ENCODE measurements around the gene ETV3.
"Not testable (repeated sequence)": the region's sequence is repeated elsewhere in the genome, so short reads cannot be mapped to it uniquely, and the experiment has no call there.

Gene ETV3

DNA sequence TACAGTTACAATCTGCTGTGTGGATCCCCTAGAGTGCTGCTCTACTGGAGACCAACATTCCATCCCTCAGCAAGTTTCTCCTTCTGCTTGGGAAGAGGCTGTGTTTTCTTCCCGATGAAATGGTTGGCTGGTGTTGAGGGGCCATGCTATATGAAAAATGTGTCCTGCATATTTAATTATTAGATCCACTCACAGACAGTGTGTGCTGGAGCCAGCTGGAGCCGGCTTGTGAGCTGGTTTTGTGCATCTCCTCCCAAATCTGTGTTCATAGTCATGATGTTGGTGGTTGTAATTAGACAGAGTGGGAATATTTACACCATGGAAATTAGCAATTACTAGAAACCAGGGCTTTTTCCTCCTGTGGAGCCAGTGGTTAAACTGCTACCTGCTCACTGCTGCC is 34.4 kb upstream of the ETV3 start:
- H3K23ac ChIP-seq (ENCODE audit: low read depth, low read length, poor library complexity); H4K91ac ChIP-seq (ENCODE audit: low read depth, low read length, poor library complexity); H2AK5ac ChIP-seq (ENCODE audit: low read depth, low read length); H4K8ac ChIP-seq (ENCODE audit: low read depth, low read length); H3K4me2 ChIP-seq (ENCODE audit: insufficient read depth, low read length, poor library complexity, severe bottlenecking); H3K9ac ChIP-seq (ENCODE audit: low read depth, low read length, poor library complexity); H3K14ac ChIP-seq (ENCODE audit: low read length); H3K27ac ChIP-seq (replicated peaks; ENCODE audit: low read length); H2BK5ac ChIP-seq (ENCODE audit: low read length); H3K79me1 ChIP-seq (ENCODE audit: low read depth, low read length); DNase-seq (ENCODE audit: low spot score); H3K4ac ChIP-seq (ENCODE audit: low read length); H3K4me3 ChIP-seq (ENCODE audit: low read length in 2 of 2); H3K4me1 ChIP-seq (ENCODE audit: control insufficient read depth in 2 of 2, insufficient read depth in 1 of 2, low read depth in 1 of 2, low read length in 2 of 2); H3K36me3 ChIP-seq (replicated peaks in 1 of 2; ENCODE audit: control insufficient read depth in 2 of 2, insufficient read depth in 2 of 2, low read length in 2 of 2); H2BK12ac ChIP-seq (ENCODE audit: low read length); H3K18ac ChIP-seq (ENCODE audit: low read length); H2BK120ac ChIP-seq (ENCODE audit: low read depth, low read length); H2AFZ ChIP-seq (ENCODE audit: low read length); H2BK15ac ChIP-seq (ENCODE audit: low read length); H3K9me3 ChIP-seq (replicated peaks in 1 of 2; ENCODE audit: control insufficient read depth in 2 of 2, insufficient read depth in 1 of 2, low read depth in 1 of 2, low read length in 2 of 2): not testable (repeated sequence)
- no CpG with 5 or more reads among the region's 2 CpGs for WGBS, 2 donors (ENCODE audit: extremely low coverage in 2 of 2, insufficient read length in 2 of 2, insufficient replicate concordance in 1 of 2)
- H3K27me3 ChIP-seq (ENCODE audit: control insufficient read depth in 3 of 3, insufficient read depth in 3 of 3, low read depth in 1 of 3, low read length in 3 of 3), result peaks cover 0 to 28% (median 0%) of the 10 kb centered on the region in 3 experiments

DNA sequence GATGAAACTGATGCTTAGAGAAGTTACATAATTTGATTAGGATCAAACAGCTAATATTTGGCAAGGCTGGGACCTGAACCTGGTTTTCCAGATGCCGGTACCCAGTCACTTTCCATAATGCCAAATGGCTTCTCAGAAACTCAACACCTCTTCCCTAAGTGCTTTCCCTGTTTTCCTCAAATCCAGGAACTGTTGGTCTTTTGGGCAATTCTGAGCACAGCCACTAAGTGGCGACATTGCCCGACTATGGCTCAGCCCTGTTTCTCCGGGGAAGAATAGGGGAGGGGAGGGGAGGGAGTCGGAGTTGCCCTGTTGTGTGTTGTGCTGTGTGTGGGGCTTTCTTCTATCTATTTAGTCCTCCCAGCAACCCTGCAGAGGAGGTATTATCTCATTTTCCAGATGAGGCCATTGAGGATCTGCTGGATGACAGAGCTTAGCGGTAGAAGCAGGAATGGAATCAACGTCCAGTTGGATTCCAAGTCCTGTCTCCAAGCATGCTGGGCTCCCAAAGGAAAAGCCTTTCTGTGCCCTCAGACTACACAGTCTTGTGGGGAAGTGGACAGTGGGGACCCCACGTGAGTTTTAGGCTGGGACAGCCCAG is 33.8 kb upstream of the ETV3 start:
- H3K79me1 ChIP-seq (ENCODE audit: low read depth, low read length); H3K4ac ChIP-seq (ENCODE audit: low read length); H3K4me1 ChIP-seq (ENCODE audit: control insufficient read depth in 2 of 2, insufficient read depth in 1 of 2, low read depth in 1 of 2, low read length in 2 of 2); H2BK12ac ChIP-seq (ENCODE audit: low read length); H2BK120ac ChIP-seq (ENCODE audit: low read depth, low read length); H2BK5ac ChIP-seq (ENCODE audit: low read length); H4K91ac ChIP-seq (ENCODE audit: low read depth, low read length, poor library complexity); H3K4me2 ChIP-seq (ENCODE audit: insufficient read depth, low read length, poor library complexity, severe bottlenecking); H3K36me3 ChIP-seq (replicated peaks in 1 of 2; ENCODE audit: control insufficient read depth in 2 of 2, insufficient read depth in 2 of 2, low read length in 2 of 2); H2AK5ac ChIP-seq (ENCODE audit: low read depth, low read length); H2AFZ ChIP-seq (ENCODE audit: low read length); H3K18ac ChIP-seq (ENCODE audit: low read length); H3K9ac ChIP-seq (ENCODE audit: low read depth, low read length, poor library complexity); H3K9me3 ChIP-seq (replicated peaks in 1 of 2; ENCODE audit: control insufficient read depth in 2 of 2, insufficient read depth in 1 of 2, low read depth in 1 of 2, low read length in 2 of 2); H3K4me3 ChIP-seq (ENCODE audit: low read length in 2 of 2); H4K8ac ChIP-seq (ENCODE audit: low read depth, low read length); H3K23ac ChIP-seq (ENCODE audit: low read depth, low read length, poor library complexity); H3K27ac ChIP-seq (replicated peaks; ENCODE audit: low read length); H2BK15ac ChIP-seq (ENCODE audit: low read length); H3K14ac ChIP-seq (ENCODE audit: low read length): not testable (repeated sequence)
- H3K27me3 ChIP-seq (ENCODE audit: control insufficient read depth in 3 of 3, insufficient read depth in 3 of 3, low read depth in 1 of 3, low read length in 3 of 3), result peaks cover 0 to 30% (median 0%) of the 10 kb centered on the region in 3 experiments
- DNase-seq (ENCODE audit: low spot score), result peak; percentile 27
- WGBS, 2 donors (ENCODE audit: extremely low coverage in 2 of 2, insufficient read length in 2 of 2, insufficient replicate concordance in 1 of 2), result no CpG with 5 or more reads among the region's 8 CpGs

DNA sequence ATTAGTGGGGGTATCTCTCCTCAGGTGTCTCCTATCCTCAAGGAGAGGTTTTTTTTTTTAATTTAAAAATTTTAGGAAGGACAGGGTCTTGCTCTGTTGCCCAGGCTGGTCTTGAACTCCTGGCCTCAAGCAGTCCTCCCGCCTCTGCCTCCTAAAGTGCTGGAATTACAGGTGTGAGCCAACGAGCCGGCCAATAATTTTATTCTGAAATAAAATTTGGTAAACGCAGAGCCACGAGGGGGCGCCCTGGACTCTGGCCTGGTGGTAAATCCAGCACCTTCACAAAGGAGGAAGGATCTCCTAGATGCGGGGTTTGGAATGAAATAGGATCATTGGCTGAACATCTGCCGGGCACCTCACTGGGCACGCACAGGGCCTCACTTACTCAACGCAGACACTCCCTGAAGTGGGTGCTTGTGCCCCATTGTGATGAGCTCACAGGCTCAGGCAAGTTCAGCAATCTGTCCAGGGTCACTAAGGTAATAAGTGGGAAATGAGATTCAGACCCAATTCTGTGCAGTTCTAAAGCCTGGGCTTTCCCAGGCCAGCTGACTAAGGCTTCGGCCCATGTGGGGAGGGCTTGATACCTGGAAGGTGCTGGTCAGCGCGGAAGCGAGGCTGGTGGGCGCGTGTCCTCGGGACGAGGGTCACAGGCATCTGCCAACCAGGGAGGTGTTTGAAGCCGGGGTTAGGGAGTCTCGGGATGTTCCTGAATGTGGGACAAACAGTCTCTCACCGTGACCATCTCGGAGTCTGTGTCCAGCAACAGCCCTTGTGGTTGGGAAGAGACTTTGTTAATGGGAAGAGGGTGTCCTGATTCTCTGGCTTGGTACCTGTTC is 32.7 kb upstream of the ETV3 start:
- peaks cover 0 to 9% of the 10 kb centered on the region in 2 donors for H3K4me1 ChIP-seq (ENCODE audit: control insufficient read depth in 2 of 2, insufficient read depth in 1 of 2, low read depth in 1 of 2, low read length in 2 of 2)
- no peaks in the 10 kb centered on the region for H3K9me3 ChIP-seq (replicated peaks in 1 of 2; ENCODE audit: control insufficient read depth in 2 of 2, insufficient read depth in 1 of 2, low read depth in 1 of 2, low read length in 2 of 2)
- no peak overlapping the region for H3K4ac ChIP-seq (ENCODE audit: low read length)
- no peak overlapping the region for H3K18ac ChIP-seq (ENCODE audit: low read length)
- no peak overlapping the region for H4K8ac ChIP-seq (ENCODE audit: low read depth, low read length)
- peak; percentile 35 for DNase-seq (ENCODE audit: low spot score)
- no peak overlapping the region for H2BK12ac ChIP-seq (ENCODE audit: low read length)
- H2BK5ac ChIP-seq (ENCODE audit: low read length), result no peak overlapping the region
- no peaks in the 10 kb centered on the region for H3K79me1 ChIP-seq (ENCODE audit: low read depth, low read length)
- no peak overlapping the region for H2AFZ ChIP-seq (ENCODE audit: low read length)
- no peak overlapping the region for H3K27ac ChIP-seq (replicated peaks; ENCODE audit: low read length)
- peaks cover 0 to 38% (median 0%) of the 10 kb centered on the region in 3 experiments for H3K27me3 ChIP-seq (ENCODE audit: control insufficient read depth in 3 of 3, insufficient read depth in 3 of 3, low read depth in 1 of 3, low read length in 3 of 3)
- H3K36me3 ChIP-seq (replicated peaks in 1 of 2; ENCODE audit: control insufficient read depth in 2 of 2, insufficient read depth in 2 of 2, low read length in 2 of 2), result no peaks in the 10 kb centered on the region
- H3K4me2 ChIP-seq (ENCODE audit: insufficient read depth, low read length, poor library complexity, severe bottlenecking), result no peak overlapping the region
- no peak overlapping the region for H4K91ac ChIP-seq (ENCODE audit: low read depth, low read length, poor library complexity)
- H3K4me3 ChIP-seq (ENCODE audit: low read length in 2 of 2), result no peak overlapping the region
- H3K23ac ChIP-seq (ENCODE audit: low read depth, low read length, poor library complexity), result no peak overlapping the region
- peak overlapping the region; percentile 62 for H2BK15ac ChIP-seq (ENCODE audit: low read length)
- no CpG with 5 or more reads among the region's 22 CpGs for WGBS, 2 donors (ENCODE audit: extremely low coverage in 2 of 2, insufficient read length in 2 of 2, insufficient replicate concordance in 1 of 2)
- H3K9ac ChIP-seq (ENCODE audit: low read depth, low read length, poor library complexity), result no peak overlapping the region
- H2BK120ac ChIP-seq (ENCODE audit: low read depth, low read length), result no peak overlapping the region
- H2AK5ac ChIP-seq (ENCODE audit: low read depth, low read length), result peak overlapping the region; percentile 66
- no peak overlapping the region for H3K14ac ChIP-seq (ENCODE audit: low read length)

DNA sequence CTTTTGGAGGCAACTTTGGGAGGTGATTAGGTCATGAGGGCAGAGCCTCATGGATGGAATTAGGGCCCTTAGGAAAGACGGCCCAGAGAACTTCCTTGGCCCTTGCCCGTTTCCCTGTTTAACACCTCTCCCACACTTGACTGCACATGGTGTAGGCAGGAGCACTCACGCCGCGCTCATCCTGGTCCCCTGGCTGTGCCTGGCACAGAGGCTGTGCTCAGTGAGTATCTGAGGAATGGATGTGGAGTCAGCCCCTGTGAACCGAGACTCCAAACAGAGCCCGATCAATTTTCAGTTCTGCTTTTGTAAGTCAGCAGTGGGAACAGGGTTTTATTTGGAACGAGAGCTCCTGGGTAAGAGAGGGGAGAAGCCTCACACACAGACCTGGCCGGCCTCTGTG is 29.8 kb upstream of the ETV3 start:
- no peaks in the 10 kb centered on the region for H3K79me1 ChIP-seq (ENCODE audit: low read depth, low read length)
- H3K4me2 ChIP-seq (ENCODE audit: insufficient read depth, low read length, poor library complexity, severe bottlenecking), result no peak overlapping the region
- H2BK120ac ChIP-seq (ENCODE audit: low read depth, low read length), result no peak overlapping the region
- H3K9ac ChIP-seq (ENCODE audit: low read depth, low read length, poor library complexity), result no peak overlapping the region
- no peak overlapping the region for H2BK12ac ChIP-seq (ENCODE audit: low read length)
- H4K91ac ChIP-seq (ENCODE audit: low read depth, low read length, poor library complexity), result no peak overlapping the region
- no peak overlapping the region for H3K27ac ChIP-seq (replicated peaks; ENCODE audit: low read length)
- H3K4me1 ChIP-seq (ENCODE audit: control insufficient read depth in 2 of 2, insufficient read depth in 1 of 2, low read depth in 1 of 2, low read length in 2 of 2), result peaks cover 0 to 9% of the 10 kb centered on the region in 2 donors
- no peak overlapping the region for H2AK5ac ChIP-seq (ENCODE audit: low read depth, low read length)
- no peak overlapping the region for H3K4me3 ChIP-seq (ENCODE audit: low read length in 2 of 2)
- H4K8ac ChIP-seq (ENCODE audit: low read depth, low read length), result no peak overlapping the region
- H3K18ac ChIP-seq (ENCODE audit: low read length), result peak overlapping the region; percentile 57
- H3K14ac ChIP-seq (ENCODE audit: low read length), result no peak overlapping the region
- no peaks in the 10 kb centered on the region for H3K9me3 ChIP-seq (replicated peaks in 1 of 2; ENCODE audit: control insufficient read depth in 2 of 2, insufficient read depth in 1 of 2, low read depth in 1 of 2, low read length in 2 of 2)
- H2AFZ ChIP-seq (ENCODE audit: low read length), result no peak overlapping the region
- WGBS, 2 donors (ENCODE audit: extremely low coverage in 2 of 2, insufficient read length in 2 of 2, insufficient replicate concordance in 1 of 2), result no CpG with 5 or more reads among the region's 9 CpGs
- no peak overlapping the region for H3K4ac ChIP-seq (ENCODE audit: low read length)
- H3K36me3 ChIP-seq (replicated peaks in 1 of 2; ENCODE audit: control insufficient read depth in 2 of 2, insufficient read depth in 2 of 2, low read length in 2 of 2), result no peaks in the 10 kb centered on the region
- no peak overlapping the region for H3K23ac ChIP-seq (ENCODE audit: low read depth, low read length, poor library complexity)
- H3K27me3 ChIP-seq (ENCODE audit: control insufficient read depth in 3 of 3, insufficient read depth in 3 of 3, low read depth in 1 of 3, low read length in 3 of 3), result peaks cover 0 to 34% (median 0%) of the 10 kb centered on the region in 3 experiments
- no peak for DNase-seq (ENCODE audit: low spot score)
- H2BK5ac ChIP-seq (ENCODE audit: low read length), result no peak overlapping the region
- H2BK15ac ChIP-seq (ENCODE audit: low read length), result no peak overlapping the region
